ENCODE data around the gene DSG2. TPM values are rescaled to one million over a fixed set of nuclear protein-coding genes. Genes with fewer than 3 reads are reported as not detected.

DSG2 gene
- total and polyA plus RNA-seq, 8 donors, result 6.1 to 130 (median 17.1) TPM

GRCh38 chr18:31575515-31576257 lies 77.7 kb downstream of the DSG2 start:
- Histone ChIP-seq H3K27ac (no peak overlapping the region), H3K27me3 (no peaks in the 10 kb centered on the region), H3K4me1 (no peaks in the 10 kb centered on the region), H3K9me3 (no peaks in the 10 kb centered on the region), H3K4me3 (no peak overlapping the region), H3K36me3 (no peaks in the 10 kb centered on the region)
- TF ChIP-seq CTCF (IDR thresholded peaks at IDR 0.05), result no peak
- no peak for TF ChIP-seq POLR2A (IDR thresholded peaks at IDR 0.05)
- TF ChIP-seq EP300 (IDR thresholded peaks at IDR 0.05), result no peak
- TF ChIP-seq POLR2AphosphoS5 (IDR thresholded peaks at IDR 0.05), result no peak
- no peak for DNase-seq
- 51 to 67% (median 54%) methylated on average over 3 of the region's 3 CpGs for WGBS, 5 donors
- intact Hi-C loops (cut with DNase I; ENCODE audit: low total_unique reads), result no loop called here

- TF ChIP-seq POLR2A (IDR thresholded peaks at IDR 0.05) (no peak), POLR2AphosphoS5 (IDR thresholded peaks at IDR 0.05) (no peak), EP300 (IDR thresholded peaks at IDR 0.05) (no peak), CTCF (IDR thresholded peaks at IDR 0.05) (no peak)
- no peak for DNase-seq
- Histone ChIP-seq H3K36me3 (no peaks in the 10 kb centered on the region), H3K4me3 (no peak overlapping the region), H3K27me3 (no peaks in the 10 kb centered on the region), H3K4me1 (no peaks in the 10 kb centered on the region), H3K27ac (no peak overlapping the region), H3K9me3 (no peaks in the 10 kb centered on the region)
- intact Hi-C loops (cut with DNase I; ENCODE audit: low total_unique reads), result no loop called here
- WGBS, 5 donors, result 54 to 76% (median 71%) methylated on average over 4 of the region's 4 CpGs
Observed at GRCh38 chr18:31576670-31577069, 78.7 kb downstream of the DSG2 start.

GRCh38 chr18:31577195-31577594 lies 79.2 kb downstream of the DSG2 start:
- H3K9me3 ChIP-seq, result no peaks in the 10 kb centered on the region
- WGBS, 5 donors, result 56 to 96% (median 95%) methylated on average over 1 of the region's 1 CpG
- no peak for TF ChIP-seq POLR2A (IDR thresholded peaks at IDR 0.05)
- no peak for TF ChIP-seq POLR2AphosphoS5 (IDR thresholded peaks at IDR 0.05)
- no peak for TF ChIP-seq CTCF (IDR thresholded peaks at IDR 0.05)
- TF ChIP-seq EP300 (IDR thresholded peaks at IDR 0.05), result no peak
- no peak for DNase-seq
- H3K27me3 ChIP-seq, result no peaks in the 10 kb centered on the region
- H3K27ac ChIP-seq, result no peak overlapping the region
- H3K36me3 ChIP-seq, result no peaks in the 10 kb centered on the region
- H3K4me1 ChIP-seq, result no peaks in the 10 kb centered on the region
- H3K4me3 ChIP-seq, result no peak overlapping the region
- intact Hi-C loops (cut with DNase I; ENCODE audit: low total_unique reads), result no loop called here

GRCh38 chr18:31578126-31578525 lies 80.1 kb downstream of the DSG2 start:
- DNase-seq, result no peak
- intact Hi-C loops (cut with DNase I; ENCODE audit: low total_unique reads), result no loop called here
- Histone ChIP-seq H3K4me3 (no peak overlapping the region), H3K9me3 (no peaks in the 10 kb centered on the region), H3K27me3 (no peaks in the 10 kb centered on the region), H3K36me3 (no peaks in the 10 kb centered on the region), H3K4me1 (no peaks in the 10 kb centered on the region), H3K27ac (no peak overlapping the region)
- TF ChIP-seq CTCF (IDR thresholded peaks at IDR 0.05) (no peak), POLR2AphosphoS5 (IDR thresholded peaks at IDR 0.05) (no peak)
- WGBS, 5 donors, result 89 to 97% (median 93%) methylated on average over 4 of the region's 4 CpGs
